ENCODE results near the gene CPXM2.

CPXM2 gene

GRCh38 chr10:123717336-123717735 is 174.3 kb downstream of the CPXM2 start:
- Histone ChIP-seq H3K27ac (no peak overlapping the region), H3K4me3 (no peak overlapping the region), H3K4me1 (no peaks in the 10 kb centered on the region), H3K9me3 (peaks cover 0 to 10% (median 0%) of the 10 kb centered on the region in 3 donors), H3K36me3 (peaks cover 0 to 9% (median 9%) of the 10 kb centered on the region in 3 donors), H3K27me3 (no peaks in the 10 kb centered on the region)
- TF ChIP-seq CTCF (IDR thresholded peaks at IDR 0.05), result no peak
- intact Hi-C loops (cut with DNase I; ENCODE audit: low total_unique reads), result no loop called here
- DNase-seq, result no peak

GRCh38 chr10:123715546-123715945 is 176.1 kb downstream of the CPXM2 start:
- intact Hi-C loops (cut with DNase I; ENCODE audit: low total_unique reads), result no loop called here
- H3K27ac ChIP-seq, result no peak overlapping the region
- TF ChIP-seq CTCF (IDR thresholded peaks at IDR 0.05), result no peak
- H3K9me3 ChIP-seq, result peaks cover 0 to 10% (median 0%) of the 10 kb centered on the region in 3 donors
- no peak overlapping the region for H3K4me3 ChIP-seq
- H3K4me1 ChIP-seq, result no peaks in the 10 kb centered on the region
- no peak for DNase-seq
- no peaks in the 10 kb centered on the region for H3K27me3 ChIP-seq
- peaks cover 0 to 9% (median 9%) of the 10 kb centered on the region in 3 donors for H3K36me3 ChIP-seq

GRCh38 chr10:123706236-123706635 is 185.4 kb downstream of the CPXM2 start:
- H3K27ac ChIP-seq, result no peak overlapping the region
- DNase-seq, result no peak
- H3K9me3 ChIP-seq, result no peaks in the 10 kb centered on the region
- H3K4me1 ChIP-seq, result no peaks in the 10 kb centered on the region
- H3K36me3 ChIP-seq, result no peaks in the 10 kb centered on the region
- TF ChIP-seq CTCF (IDR thresholded peaks at IDR 0.05), result no peak
- intact Hi-C loops (cut with DNase I; ENCODE audit: low total_unique reads), result no loop called here
- H3K4me3 ChIP-seq, result no peak overlapping the region
- no peaks in the 10 kb centered on the region for H3K27me3 ChIP-seq

- H3K27me3 ChIP-seq, result no peaks in the 10 kb centered on the region
- no peaks in the 10 kb centered on the region for H3K36me3 ChIP-seq
- DNase-seq, result peak in 1 of 2 donors; percentile 12
- H3K27ac ChIP-seq, result no peak overlapping the region
- no peaks in the 10 kb centered on the region for H3K9me3 ChIP-seq
- no peaks in the 10 kb centered on the region for H3K4me1 ChIP-seq
- H3K4me3 ChIP-seq, result no peak overlapping the region
- intact Hi-C loops (cut with DNase I; ENCODE audit: low total_unique reads), result no loop called here
- TF ChIP-seq CTCF (IDR thresholded peaks at IDR 0.05), result no peak
These were observed 186.8 kb downstream of the CPXM2 start for GRCh38 chr10:123704812-123705211.

- peak in 1 of 2 donors; percentile 52 for DNase-seq
- TF ChIP-seq CTCF (IDR thresholded peaks at IDR 0.05), result no peak
- no peak overlapping the region for H3K27ac ChIP-seq
- no peaks in the 10 kb centered on the region for H3K27me3 ChIP-seq
- H3K36me3 ChIP-seq, result no peaks in the 10 kb centered on the region
- no peaks in the 10 kb centered on the region for H3K4me1 ChIP-seq
- no peak overlapping the region for H3K4me3 ChIP-seq
- intact Hi-C loops (cut with DNase I; ENCODE audit: low total_unique reads), result no loop called here
- H3K9me3 ChIP-seq, result no peaks in the 10 kb centered on the region
These were observed 187.5 kb downstream of the CPXM2 start for GRCh38 chr10:123704076-123704475.

- intact Hi-C loops (cut with DNase I; ENCODE audit: low total_unique reads), result no loop called here
- Histone ChIP-seq H3K9me3 (no peaks in the 10 kb centered on the region), H3K4me3 (no peak overlapping the region), H3K36me3 (no peaks in the 10 kb centered on the region), H3K27ac (no peak overlapping the region), H3K4me1 (no peaks in the 10 kb centered on the region), H3K27me3 (no peaks in the 10 kb centered on the region)
- DNase-seq, result peak in 1 of 2 donors; percentile 33
- no peak for TF ChIP-seq CTCF (IDR thresholded peaks at IDR 0.05)
These were observed 188.3 kb downstream of the CPXM2 start for GRCh38 chr10:123703195-123703790.

Data from tibial artery (tissue), 4 donors.